Stomach (tissue), 9 donors: ENCODE measurements around the gene ELP2. TPM values are rescaled to one million over a fixed set of nuclear protein-coding genes. Genes with fewer than 3 reads are reported as not detected.

Experiments used
- DNase-seq, 2 donors: peaks; one replicate each; pipeline versions ENCODE4 v3.0.0 to v3.0.0-alpha.2; 2013 to 2019
- H3K27ac ChIP-seq, 5 donors: fragments of 200-600 bp in 4 of 5; sonication (generic) in 4 of 5; one replicate each; pipeline ENCODE4 v1.5.1; 2013 to 2019; ENCODE audit warnings: mild to moderate bottlenecking in 1 of 5, moderate library complexity in 1 of 5
- H3K27me3 ChIP-seq, 3 donors: fragments of 200-600 bp; sonication (generic); one replicate each; pipeline ENCODE4 v1.5.1; 2017 to 2019; ENCODE audit warnings: mixed run types in 1 of 3
- H3K36me3 ChIP-seq, 4 donors: fragments of 200-600 bp; sonication (generic); 1 replicate in 3 of 4; 2 replicates in 1 of 4; pipeline ENCODE4 v1.5.1; 2016 to 2019
- H3K4me1 ChIP-seq, 4 donors: fragments of 200-600 bp; sonication (generic); one replicate each; pipeline ENCODE4 v1.5.1; 2016 to 2019
- H3K4me3 ChIP-seq, 4 donors: fragments of 200-600 bp; sonication (generic) in 3 of 4; one replicate each; pipeline ENCODE4 v1.5.1; 2016 to 2019; ENCODE audit warnings: mild to moderate bottlenecking in 1 of 4
- H3K9me3 ChIP-seq, 4 donors: fragments of 200-600 bp; sonication (generic); one replicate each; pipeline ENCODE4 v1.5.1; 2016 to 2019
- EP300 ChIP-seq: sonication (generic); formaldehyde crosslinking; IDR thresholded peaks from one replicate; pipeline ENCODE4 v1.6.1; 2017; ENCODE audit warnings: antibody characterized with exemption
- POLR2A ChIP-seq, 4 donors: fragments of 450-650 bp; IDR thresholded peaks; one replicate each; pipeline ENCODE4 v1.6.1; 2016; ENCODE audit warnings: antibody characterized with exemption in 4 of 4, control low read depth in 2 of 4, mild to moderate bottlenecking in 1 of 4, moderate library complexity in 1 of 4
- POLR2AphosphoS5 ChIP-seq, 3 donors: sonication (generic); formaldehyde crosslinking; IDR thresholded peaks; one replicate each; pipeline ENCODE4 v1.6.1; 2016; ENCODE audit warnings: antibody characterized with exemption in 3 of 3
- WGBS, 5 donors: extraction: QIAGEN DNeasy Blood & Tissue Kit in 3 of 5; methylation state at CpG; one replicate each; pipeline versions ENCODE4 v1.1.5 to v1.1.7; 2013 to 2018; 5-methylcytosine and 5-hydroxymethylcytosine counted together
- intact Hi-C: fragments of 100-400 bp; cut with DNase I; formaldehyde crosslinking; loops from one replicate; pipeline ENCODE4 v1.15.1; 2023; ENCODE audit warnings: low total_unique reads
- polyA plus RNA-seq, 3 donors: library from polyadenylated mRNA; stranded (reverse); fragments of 200-250 nt; gene quantifications; one replicate each; pipeline ENCODE4 v1.2.3, GENCODE V29; 2013
- total RNA-seq, 5 donors: library from RNA; depleted of rRNA; stranded (reverse); fragments of >200 nt; gene quantifications; one replicate each; pipeline versions ENCODE4 v1.1.0 to v1.2.3, GENCODE V29; 2014 to 2016
- TF ChIP-seq, protein P1 (sequence below), 7 experiments: fragments of 450-650 bp in 4 of 7; fragments of 200-600 bp in 3 of 7; sonication (generic) in 3 of 7; IDR thresholded peaks; one replicate each; pipeline ENCODE4 v1.5.1; 2016 to 2019; ENCODE audit warnings: antibody characterized with exemption in 7 of 7, control low read depth in 2 of 7, mild to moderate bottlenecking in 1 of 7
- donor health status: healthy with polysubstance abuse.
- donor health status: Bipolar disorder and iron deficiency.
- donor health status: healthy.

Gene ELP2
- total and polyA plus RNA-seq, 8 donors = 24.1 to 278 (median 63.4) TPM

DNA sequence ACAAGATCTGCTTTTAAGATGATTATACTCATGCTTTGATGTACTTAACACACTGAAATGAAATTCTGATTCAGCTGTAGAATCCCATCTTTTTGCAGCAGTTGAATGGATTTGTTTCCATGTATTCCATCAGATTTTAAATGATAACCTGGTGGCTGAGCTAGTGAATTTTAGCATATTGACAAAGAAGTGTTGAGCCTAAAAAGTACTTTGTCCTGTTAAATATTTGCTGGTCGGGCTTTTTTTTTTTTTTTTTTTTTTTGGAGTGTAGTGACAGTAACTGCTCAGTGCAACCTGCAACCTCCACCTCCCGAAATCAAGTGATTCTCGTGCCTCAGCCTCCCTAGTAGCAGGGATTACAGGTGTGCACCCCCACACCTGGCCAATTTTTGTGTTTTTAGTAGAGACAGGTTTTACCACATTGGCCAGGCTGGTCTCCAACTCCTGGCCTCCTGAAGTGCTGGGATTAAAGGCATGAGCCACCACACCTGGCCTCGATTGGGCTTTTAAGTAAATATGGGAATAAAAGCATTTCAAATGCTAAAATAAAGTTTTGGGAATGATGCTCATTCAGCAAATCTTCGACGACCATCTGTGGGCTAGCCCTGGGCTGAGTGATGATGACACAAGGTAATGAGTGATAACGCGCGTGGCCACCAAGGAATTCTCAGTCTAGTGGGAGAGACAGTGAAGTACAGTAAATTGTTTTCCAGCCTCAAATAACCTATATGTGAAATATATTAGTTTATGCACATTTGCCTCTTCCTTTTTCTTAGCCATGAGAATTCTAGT is 2.2 kb downstream of the ELP2 start:
- no peak for DNase-seq
- H3K4me1 ChIP-seq = peaks cover 24 to 50% (median 39%) of the 10 kb centered on the region in 4 donors
- TF ChIP-seq EP300 (no peak), POLR2A (IDR thresholded peaks at IDR 0.05) (no peak), POLR2AphosphoS5 (IDR thresholded peaks at IDR 0.05) (no peak)
- TF ChIP-seq, protein P1, sequence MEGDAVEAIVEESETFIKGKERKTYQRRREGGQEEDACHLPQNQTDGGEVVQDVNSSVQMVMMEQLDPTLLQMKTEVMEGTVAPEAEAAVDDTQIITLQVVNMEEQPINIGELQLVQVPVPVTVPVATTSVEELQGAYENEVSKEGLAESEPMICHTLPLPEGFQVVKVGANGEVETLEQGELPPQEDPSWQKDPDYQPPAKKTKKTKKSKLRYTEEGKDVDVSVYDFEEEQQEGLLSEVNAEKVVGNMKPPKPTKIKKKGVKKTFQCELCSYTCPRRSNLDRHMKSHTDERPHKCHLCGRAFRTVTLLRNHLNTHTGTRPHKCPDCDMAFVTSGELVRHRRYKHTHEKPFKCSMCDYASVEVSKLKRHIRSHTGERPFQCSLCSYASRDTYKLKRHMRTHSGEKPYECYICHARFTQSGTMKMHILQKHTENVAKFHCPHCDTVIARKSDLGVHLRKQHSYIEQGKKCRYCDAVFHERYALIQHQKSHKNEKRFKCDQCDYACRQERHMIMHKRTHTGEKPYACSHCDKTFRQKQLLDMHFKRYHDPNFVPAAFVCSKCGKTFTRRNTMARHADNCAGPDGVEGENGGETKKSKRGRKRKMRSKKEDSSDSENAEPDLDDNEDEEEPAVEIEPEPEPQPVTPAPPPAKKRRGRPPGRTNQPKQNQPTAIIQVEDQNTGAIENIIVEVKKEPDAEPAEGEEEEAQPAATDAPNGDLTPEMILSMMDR (IDR thresholded peaks at IDR 0.05) = no peak
- intact Hi-C loops = no loop called here
- no peaks in the 10 kb centered on the region for H3K9me3 ChIP-seq
- H3K27ac ChIP-seq = no peak overlapping the region
- peak overlapping the region in 1 of 4 donors; percentile 88 for H3K4me3 ChIP-seq
- peaks cover under 1 to 26% (median 12%) of the 10 kb centered on the region in 4 donors for H3K36me3 ChIP-seq
- WGBS, 5 donors = 81 to 85% (median 84%) methylated on average over 9 of the region's 9 CpGs
- H3K27me3 ChIP-seq = no peaks in the 10 kb centered on the region

GRCh38 chr18:36132756-36133155 is 3.1 kb downstream of the ELP2 start:
- Histone ChIP-seq H3K27me3 (no peaks in the 10 kb centered on the region), H3K9me3 (no peaks in the 10 kb centered on the region), H3K36me3 (peaks cover 4 to 34% (median 20%) of the 10 kb centered on the region in 4 donors), H3K27ac (no peak overlapping the region), H3K4me1 (peaks cover 24 to 46% (median 39%) of the 10 kb centered on the region in 4 donors), H3K4me3 (no peak overlapping the region)
- DNase-seq = no peak
- intact Hi-C loops = no loop called here
- WGBS, 5 donors = 87 to 95% (median 91%) methylated on average over 3 of the region's 3 CpGs
- TF ChIP-seq, protein P1 (IDR thresholded peaks at IDR 0.05) = no peak
- TF ChIP-seq POLR2A (IDR thresholded peaks at IDR 0.05) = no peak
- TF ChIP-seq POLR2AphosphoS5 (IDR thresholded peaks at IDR 0.05) = no peak
- no peak for TF ChIP-seq EP300

DNA sequence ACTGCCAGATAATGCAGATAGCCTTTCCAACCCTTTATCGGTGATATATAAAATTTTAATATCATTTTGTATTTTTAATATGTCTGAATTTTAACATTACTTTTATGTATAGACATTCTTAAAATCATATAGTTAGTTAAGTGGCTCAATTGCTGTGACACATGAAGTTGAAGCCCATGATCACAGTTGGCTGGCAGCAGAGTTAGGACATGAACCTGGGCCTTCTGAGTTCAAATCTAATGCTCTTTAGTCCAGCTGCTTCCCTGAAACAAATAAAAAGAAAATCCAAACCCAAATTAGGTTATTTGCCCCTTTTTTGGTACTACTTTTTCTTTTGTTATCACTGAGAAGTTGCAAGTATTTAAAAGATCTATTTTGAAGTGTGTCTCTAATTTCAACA is 5.6 kb downstream of the ELP2 start:
- Histone ChIP-seq H3K4me1 (peaks cover 19 to 36% (median 29%) of the 10 kb centered on the region in 4 donors), H3K36me3 (peaks cover 10 to 59% (median 45%) of the 10 kb centered on the region in 4 donors), H3K4me3 (no peak overlapping the region), H3K9me3 (no peaks in the 10 kb centered on the region), H3K27me3 (no peaks in the 10 kb centered on the region), H3K27ac (no peak overlapping the region)
- TF ChIP-seq POLR2A (IDR thresholded peaks at IDR 0.05) = no peak
- TF ChIP-seq, protein P1 (IDR thresholded peaks at IDR 0.05) = no peak
- no peak for TF ChIP-seq EP300
- no peak for TF ChIP-seq POLR2AphosphoS5 (IDR thresholded peaks at IDR 0.05)
- WGBS, 5 donors = 81 to 88% (median 85%) methylated on average over 1 of the region's 1 CpG
- intact Hi-C loops = no loop called here
- no peak for DNase-seq

GRCh38 chr18:36139245-36139644 is 9.5 kb downstream of the ELP2 start:
- peaks cover 0 to 3% (median 0%) of the 10 kb centered on the region in 4 donors for H3K4me1 ChIP-seq
- H3K4me3 ChIP-seq = no peak overlapping the region
- H3K36me3 ChIP-seq = peaks cover 26 to 93% (median 83%) of the 10 kb centered on the region in 4 donors
- no peaks in the 10 kb centered on the region for H3K27me3 ChIP-seq
- no peak overlapping the region for H3K27ac ChIP-seq
- no peak for DNase-seq
- H3K9me3 ChIP-seq = no peaks in the 10 kb centered on the region
- no peak for TF ChIP-seq EP300
- no peak for TF ChIP-seq POLR2A (IDR thresholded peaks at IDR 0.05)
- TF ChIP-seq POLR2AphosphoS5 (IDR thresholded peaks at IDR 0.05) = no peak
- TF ChIP-seq, protein P1 (IDR thresholded peaks at IDR 0.05) = no peak
- intact Hi-C loops = no loop called here
- WGBS, 5 donors = 78 to 95% (median 84%) methylated on average over 5 of the region's 5 CpGs
